Stimulated activated CD4-positive, alpha-beta T cell treated with anti-CD3 and anti-CD28 coated beads, Interleukin-12 subunit alpha, Interleukin-12 subunit beta, amount 100 ng/mL, for 24 hours (primary cell): Measurements from ENCODE around the gene CMIP.

Source experiments
- DNase-seq, 2 experiments: peaks; one replicate each; pipeline ENCODE4 v3.0.0-alpha.2; 2020; ENCODE audit warnings: low read depth in 2 of 2

CMIP gene

GRCh38 chr16:81748476-81749198, 304.0 kb downstream of the CMIP start:
- no peak for DNase-seq

DNA sequence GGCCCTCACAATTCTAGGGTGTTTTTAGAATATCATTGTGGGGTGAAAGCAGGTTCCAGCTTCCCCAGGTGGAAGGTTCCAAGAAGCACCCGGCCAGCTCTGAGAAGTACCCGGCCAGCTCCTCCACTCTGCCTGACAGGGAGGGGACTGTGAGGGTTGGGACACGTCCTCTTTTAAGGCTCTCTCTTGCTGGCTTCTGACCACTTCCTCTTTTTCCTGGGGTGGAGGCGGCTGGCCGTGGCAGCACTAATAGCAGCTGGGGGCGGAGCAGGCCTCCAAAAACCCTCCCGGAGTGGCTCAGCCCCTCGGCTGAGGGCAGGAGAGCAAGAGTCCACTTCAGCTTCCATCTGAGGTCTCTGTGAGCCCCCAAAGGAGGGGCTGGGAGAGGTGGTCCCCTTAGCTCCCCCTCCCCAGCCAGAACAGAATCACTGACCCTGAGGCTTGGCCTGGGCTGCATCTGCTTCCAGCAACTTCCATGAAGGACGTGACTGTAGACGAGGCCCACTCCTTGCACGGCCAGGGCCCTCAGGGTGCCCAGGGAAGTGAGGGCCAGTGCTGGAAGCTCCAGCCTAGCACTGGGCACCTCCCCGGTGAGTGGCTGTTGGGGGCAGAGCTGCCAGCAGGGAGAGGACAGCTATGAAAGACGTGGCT, 307.7 kb downstream of the CMIP start:
- DNase-seq = no peak

- DNase-seq = no peak
Measured at GRCh38 chr16:81752876-81753227, 308.2 kb downstream of the CMIP start.

- no peak for DNase-seq
Measured at GRCh38 chr16:81754858-81755257, 310.2 kb downstream of the CMIP start.

DNA sequence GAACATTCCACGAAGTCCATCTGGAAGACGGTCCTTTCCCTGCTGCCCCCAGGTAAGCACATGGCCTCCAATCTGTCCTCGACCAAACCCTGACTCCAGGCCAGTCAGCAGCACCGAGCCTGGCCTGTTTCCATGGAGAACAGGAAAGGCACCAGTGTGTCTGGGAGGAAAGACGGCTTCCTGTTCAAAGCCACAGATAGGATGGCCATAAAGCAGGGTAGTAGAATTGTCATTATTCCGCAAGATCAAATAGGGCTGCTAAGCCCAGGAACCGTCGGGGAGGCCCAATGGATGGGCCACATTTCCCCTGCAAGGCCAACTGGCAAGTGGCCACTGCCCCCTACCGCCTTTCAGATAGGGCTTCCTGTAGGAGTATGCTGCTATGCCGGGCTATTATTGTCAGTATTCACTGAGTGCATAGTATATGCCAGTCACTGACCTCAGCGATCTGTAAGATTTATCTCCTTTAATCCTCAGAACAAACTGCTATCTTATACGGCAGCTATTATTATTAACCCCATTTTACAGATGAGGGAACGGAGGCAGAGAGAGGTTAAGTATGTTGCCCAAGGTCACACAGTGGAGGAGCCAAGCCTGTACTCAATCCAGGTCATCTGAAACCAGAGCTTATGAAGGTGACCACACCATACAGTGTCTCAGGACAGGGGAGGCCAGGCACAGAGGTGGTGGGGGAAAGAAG, 311.5 kb downstream of the CMIP start:
- DNase-seq = no peak

DNA sequence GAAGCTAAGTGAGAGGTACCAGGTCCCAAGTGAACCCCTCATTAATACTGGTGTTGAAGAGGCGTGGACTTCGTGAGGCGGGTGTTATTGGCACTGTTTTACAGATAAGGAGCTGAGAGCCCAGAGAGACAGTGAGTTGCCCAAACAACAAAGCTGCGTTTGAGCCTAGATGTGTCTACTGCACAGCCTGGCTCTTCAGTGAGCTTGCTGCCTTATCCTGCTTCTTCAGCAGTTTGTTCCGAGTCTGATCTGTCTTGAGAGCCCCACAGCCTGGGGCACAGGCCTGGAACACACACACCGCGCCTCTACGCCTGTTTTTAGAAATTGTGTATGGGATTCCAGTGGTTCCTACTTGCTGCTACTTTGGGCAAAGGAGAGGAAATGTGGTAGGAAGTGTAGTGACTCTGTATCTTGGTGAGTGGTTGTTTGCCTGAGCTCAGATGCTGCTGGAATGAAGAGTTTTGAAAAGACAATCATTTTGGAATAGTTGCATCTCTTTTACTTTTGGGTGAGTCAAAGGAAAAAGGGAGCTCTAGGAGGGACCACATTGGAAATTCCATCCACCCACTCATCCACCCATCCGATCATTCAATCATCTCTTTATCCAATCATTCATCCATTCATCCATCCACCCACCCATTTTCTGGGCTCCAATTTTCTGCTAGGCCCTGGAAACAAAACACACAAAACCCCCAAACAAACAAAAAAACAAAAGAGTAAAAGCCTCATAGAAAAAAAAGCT, 312.2 kb downstream of the CMIP start:
- DNase-seq = no peak

- no peak for DNase-seq
Measured at GRCh38 chr16:81758376-81758775, 313.8 kb downstream of the CMIP start.
